ENCODE data around the gene GRAP2.
"Not testable (repeated sequence)": the region's sequence is repeated elsewhere in the genome, so short reads cannot be mapped to it uniquely, and the experiment has no call there.

The GRAP2 gene

DNA sequence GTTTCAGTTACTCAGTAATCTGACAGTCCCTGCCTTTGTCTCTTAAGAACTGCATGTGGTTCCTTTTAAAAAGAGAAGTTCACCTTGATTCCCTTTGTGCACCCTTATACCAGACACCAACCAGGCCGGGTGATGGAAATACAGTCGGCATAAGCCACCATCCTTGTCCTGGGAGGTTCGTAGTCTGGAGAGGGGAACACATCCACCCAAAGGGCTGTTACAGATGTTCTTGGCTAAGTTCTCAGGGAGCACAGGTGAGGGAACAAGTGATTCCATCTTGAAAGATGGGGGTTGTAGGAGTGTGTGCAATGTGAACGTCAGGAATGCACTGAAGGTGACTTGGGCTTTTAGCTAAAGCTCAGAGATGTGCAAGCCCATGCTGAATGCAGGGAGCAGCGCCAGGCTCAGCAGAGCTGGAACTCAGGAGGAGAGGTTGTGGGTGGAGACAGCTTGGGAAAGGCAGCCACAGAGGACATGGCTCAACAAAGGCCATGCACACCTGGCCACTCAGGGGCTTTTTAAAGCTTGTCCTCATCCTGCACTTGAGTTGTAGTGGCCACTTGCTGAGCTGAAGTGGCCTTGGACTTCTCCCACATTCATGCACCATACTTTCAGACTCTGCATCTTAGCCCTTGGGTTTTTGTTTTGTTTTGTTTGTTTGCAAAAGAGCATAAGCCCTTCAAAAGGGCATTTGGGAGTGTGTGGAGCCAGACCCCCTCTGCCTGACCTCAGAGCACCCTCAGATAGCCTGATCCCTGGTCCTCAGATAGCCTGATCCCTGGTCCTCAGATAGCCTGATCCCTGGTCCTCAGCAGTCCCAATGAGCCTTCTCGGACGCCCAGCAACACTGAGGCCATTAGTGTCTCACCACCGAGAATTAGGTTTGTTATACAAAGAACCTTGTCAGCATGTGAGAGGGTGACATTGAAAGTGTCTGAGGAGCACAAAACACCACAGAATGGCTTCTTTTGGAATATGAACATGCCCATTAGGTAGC lies 46.6 kb downstream of the GRAP2 start:
- DNase-seq, result no peak

DNA sequence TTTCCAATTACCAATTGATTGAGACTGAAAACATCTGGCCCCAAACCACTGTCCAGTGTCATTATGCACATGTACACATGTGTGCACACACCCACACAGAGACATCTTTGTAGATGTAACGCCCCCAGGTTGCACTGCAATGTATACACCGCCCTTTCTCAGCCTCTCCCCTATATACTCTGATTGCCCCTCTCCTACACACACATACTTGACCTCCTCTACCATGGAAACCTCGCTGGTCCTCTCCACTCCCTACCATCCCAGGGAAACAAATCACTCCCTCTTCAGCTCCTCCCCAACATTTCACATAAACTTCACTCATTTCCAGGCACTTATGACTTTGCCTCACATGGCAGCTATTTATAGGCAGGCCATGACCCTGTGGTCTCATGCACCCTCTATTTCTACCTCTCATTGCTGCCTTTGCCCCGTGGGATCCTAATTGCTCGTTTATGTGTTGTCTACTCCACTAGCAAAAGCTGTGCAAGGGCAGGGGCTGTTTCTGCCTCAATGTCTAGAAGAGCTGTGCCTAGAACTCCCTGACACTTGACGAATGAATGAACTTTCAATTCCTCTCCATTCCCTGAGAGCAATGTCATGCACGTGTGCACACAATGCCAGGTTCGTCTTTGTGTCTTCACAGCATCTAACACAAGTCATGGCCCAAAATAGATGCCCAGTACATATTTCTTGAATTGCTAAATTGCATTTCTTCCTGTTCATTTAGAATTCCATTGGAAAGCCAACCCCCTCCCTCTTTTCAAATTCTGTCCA lies 49.3 kb downstream of the GRAP2 start:
- DNase-seq, result no peak

GRCh38 chr22:39951603-39952293 lies 50.9 kb downstream of the GRAP2 start:
- DNase-seq, result not testable (repeated sequence)

GRCh38 chr22:39952347-39952746 lies 51.5 kb downstream of the GRAP2 start:
- DNase-seq, result no peak

GRCh38 chr22:39953101-39953500 lies 52.2 kb downstream of the GRAP2 start:
- no peak for DNase-seq

DNA sequence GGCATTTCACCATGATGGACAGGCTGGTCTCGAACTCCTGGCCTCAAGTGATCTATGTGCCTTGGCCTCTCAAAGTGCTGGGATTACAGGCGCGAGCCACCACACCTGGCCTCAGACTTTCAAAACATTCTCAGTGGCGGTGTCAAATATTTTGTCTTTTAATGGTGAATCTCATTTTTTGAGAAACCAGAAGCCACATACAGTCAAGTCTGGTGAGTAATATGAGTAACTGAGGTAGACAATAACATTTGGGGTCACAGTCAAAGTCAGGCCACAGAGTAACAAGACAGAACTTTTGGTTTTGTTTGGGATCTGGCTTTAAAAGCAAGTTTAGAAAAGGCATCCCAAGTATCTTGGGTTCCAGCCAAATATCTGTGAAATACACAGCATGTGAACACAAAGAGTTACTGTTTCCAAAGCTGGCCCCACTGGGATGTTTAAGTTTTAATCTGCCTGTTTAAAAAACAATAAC lies 53.7 kb downstream of the GRAP2 start:
- DNase-seq, result no peak

GRCh38 chr22:39955675-39956074 lies 54.8 kb downstream of the GRAP2 start:
- DNase-seq, result no peak

DNA sequence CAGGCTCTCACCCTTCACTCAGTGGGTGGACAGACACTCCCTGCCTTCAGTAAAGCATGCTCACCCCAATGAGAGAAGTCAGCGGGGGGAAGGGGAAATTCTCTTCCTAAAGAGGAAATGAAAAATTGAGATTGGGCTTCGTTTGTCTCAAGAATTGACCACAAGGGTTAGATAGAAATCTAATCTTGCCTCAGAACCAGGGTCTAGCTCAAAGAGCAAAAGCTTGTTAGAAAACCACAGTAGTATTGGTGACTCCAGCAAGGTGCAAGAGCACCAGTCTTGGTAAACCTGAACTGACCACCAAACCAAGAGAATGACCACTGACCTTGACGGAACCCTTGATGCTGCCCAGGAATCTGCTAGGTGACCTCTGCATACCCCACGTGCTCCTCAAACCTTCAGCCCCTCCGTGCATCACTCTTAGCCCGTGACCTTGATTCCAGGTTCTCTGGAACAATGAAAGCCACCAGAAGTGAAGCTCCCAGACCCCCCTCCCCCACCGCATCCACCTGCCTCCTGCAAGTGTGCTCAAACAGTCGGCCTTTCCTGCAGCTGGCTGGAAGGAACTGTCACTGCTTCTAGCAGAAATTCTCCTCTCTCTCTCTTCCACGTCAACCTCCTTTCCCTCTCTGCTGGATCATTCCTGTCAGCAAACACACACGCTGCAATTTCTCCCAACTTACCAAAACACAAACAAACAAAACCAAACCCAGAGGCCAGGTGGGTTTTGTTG lies 56.2 kb downstream of the GRAP2 start:
- DNase-seq, result peak; percentile 26

DNA sequence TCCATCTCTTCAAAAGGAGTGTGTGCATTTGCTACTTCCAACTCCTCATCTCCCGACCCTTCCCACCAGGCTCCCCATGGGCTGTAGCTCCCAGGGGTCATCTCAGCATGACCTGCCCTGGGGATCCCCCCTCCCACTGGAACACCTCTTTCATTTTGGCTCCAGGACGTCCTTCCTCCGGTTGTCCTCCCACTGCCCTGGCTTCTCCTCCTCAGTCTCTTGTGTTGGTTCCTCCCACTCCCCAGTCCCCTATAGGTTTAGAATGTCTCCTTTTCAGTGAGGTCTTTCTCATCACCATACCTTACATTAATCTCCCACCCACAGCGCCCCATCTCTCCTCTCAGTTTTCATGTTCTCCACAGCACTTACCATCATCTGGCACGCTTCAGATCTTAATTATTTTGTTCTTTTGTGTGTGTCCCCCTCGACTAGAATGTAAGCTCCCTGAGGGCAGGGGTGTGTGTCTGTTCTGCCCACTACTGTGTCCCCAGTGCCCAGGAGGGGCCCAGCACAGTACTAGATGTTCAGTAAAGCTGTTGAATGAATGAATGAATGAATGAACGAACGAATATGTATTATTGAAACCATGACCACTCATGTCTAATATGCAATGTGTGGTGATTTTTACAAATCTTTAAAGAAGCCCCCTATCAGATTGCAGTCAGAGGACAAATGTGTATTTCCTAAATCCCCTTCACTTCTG lies 57.3 kb downstream of the GRAP2 start:
- no peak for DNase-seq

DNA sequence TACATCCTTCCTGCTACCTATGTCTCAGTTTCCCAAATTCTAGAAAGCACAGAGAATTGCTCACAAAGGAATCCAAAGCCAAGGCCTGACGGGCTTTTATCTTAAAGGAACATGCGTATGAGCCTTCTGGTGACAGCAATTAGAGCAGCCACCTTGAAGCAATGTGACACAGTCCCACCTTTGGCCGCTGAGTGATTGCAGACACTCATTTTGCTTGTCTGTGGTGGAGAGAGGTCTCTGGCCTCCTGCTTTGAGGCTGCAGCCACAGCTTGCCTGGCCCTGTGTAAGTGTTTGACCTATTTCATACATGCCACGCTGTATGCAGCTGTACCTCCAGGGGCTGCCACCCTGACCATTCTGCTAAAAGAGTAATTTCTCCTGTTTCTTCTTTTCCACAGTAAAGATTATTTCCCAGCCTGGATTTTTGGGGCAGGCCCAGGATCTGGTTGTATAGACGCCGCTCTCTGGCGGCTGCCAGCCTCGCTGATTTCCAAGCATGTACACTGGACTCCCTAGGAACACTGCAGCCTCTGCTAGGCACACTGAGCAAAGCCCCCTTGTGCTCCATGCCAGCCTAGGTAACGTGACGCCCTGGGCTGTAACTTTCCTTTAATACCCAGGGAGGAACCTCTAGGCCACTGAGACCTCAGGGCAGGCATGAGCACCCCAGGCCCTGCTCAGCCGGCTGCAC lies 58.2 kb downstream of the GRAP2 start:
- no peak for DNase-seq

GRCh38 chr22:39959640-39960447 lies 59.0 kb downstream of the GRAP2 start, which contains the start of gene TMA7B:
Gene TMA7B, plus strand, starts transcription at chr22:39960397. Its CDS starts 3,978 bp downstream, at chr22:39964375.
- DNase-seq, result no peak

DNA sequence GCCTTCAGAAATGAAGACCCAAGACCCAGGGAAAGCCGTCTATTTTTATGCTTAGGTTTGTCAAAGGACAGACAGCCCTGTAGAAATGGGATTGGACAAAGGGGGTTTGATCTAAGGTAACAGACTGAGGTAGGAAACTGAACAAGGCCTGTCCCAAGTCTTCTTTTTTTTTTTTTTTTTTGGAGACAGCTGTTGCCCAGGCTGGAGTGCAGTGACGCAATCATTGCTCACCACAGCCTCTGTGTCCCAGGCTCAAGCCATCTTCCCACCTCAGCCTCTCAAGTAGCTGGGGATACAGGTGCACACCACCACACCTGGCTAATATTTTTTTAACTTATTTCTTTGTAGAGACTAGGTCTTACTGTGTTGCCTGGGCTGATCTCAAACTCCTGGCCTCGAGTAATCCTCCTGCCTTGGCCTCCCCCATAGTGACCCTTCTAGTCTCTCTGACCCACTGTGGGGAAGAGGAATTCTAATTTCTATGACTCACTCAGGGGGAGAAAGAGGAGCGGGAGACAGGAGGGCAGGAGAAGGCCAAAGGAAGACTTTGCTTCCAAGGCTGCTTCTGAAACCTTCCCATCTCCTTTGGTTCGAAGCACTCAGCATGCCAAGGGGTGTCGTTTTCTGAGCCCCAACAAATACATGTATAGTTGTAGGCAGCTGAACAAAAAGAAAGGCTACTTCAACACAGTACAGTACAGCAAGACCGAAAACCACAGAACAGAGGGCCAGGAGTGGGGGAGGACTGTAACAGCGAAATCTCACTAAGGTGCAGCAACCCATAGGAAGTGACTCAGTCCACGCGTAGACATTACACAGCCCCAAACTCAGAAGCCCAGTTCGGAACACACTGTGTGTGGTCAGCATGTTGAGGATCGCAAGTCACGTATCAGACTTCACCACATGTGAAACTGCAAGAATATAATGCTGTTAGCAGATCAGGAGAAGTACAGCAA lies 60.2 kb downstream of the GRAP2 start:
- peak; percentile 50 for DNase-seq

- DNase-seq, result no peak
These were observed 61.2 kb downstream of the GRAP2 start for GRCh38 chr22:39962071-39962470.

- DNase-seq, result no peak
These were observed 64.9 kb downstream of the GRAP2 start for GRCh38 chr22:39965748-39966147.

DNA sequence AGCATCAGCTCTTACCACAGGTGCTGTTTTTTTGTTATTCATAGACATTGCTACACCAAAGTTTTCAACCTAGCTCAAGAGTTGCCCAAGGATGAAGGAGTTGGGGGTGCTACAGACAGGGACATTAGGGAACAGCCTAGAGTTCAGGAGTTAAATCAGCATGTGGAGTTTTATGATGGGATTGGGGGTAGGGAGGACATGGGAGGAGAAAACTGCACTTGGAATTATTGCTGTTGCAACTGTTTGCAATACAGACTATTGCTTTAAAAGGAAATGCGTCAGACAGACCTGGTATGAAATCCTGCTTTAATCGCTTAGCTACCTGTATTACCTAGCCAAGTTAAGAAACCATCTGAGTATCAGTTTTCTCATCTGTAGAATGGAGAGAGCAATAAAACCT lies 65.6 kb downstream of the GRAP2 start:
- DNase-seq, result no peak

- no peak for DNase-seq
These were observed 66.4 kb downstream of the GRAP2 start for GRCh38 chr22:39967103-39967829.

DNA sequence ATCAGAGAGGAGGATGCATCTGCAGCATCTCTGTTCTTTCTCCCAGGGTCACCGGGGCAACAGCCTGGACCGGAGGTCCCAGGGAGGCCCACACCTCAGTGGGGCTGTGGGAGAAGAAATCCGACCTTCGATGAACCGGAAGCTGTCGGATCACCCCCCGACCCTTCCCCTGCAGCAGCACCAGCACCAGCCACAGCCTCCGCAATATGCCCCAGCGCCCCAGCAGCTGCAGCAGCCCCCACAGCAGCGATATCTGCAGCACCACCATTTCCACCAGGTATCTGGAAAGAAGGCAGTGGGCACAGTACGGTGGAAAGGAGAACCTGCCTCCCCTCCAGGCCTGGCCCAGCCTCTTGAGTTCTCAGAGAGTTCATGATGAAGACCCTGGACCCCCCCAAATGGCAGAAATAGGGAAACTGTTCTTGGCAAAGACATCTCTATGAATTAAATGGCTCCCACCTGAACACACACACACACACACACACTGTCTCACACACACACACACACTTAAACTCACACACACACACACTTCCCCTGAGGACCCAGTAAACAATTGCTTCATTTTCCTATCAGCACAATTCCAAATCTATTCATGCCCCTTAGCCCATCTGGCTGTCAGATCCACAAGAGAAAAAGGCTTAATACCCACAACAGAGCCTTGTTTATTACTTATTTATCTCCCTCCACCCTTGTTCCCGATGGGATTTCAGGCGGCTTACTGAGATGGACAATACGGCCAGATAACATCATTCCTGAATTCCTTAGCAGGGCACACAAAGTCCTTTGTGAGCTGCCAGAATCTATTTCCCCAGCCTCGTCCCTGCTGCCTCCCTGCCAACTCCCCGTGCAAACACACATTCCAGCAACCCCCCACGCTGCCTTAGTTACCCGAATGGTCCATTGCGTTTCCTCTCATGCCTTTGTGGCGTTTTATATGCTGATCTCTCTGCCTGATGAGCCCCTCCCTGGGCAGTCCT lies 67.4 kb downstream of the GRAP2 start:
- DNase-seq, result no peak
